KMS-11 (cell line): ENCODE measurements around the gene ANK3.

Experiments
- H2AFZ ChIP-seq: fragments of 200-600 bp; sonication (generic); 2 replicates; pipeline ENCODE4 v1.6.1; 2016; ENCODE audit warnings: antibody characterized with exemption, mixed run types, low read depth
- H3K27ac ChIP-seq: fragments of 200-600 bp; sonication (generic); 2 replicates; pipeline ENCODE4 v1.6.1; 2016; ENCODE audit warnings: mild to moderate bottlenecking, mixed run types
- H3K27me3 ChIP-seq: fragments of 200-600 bp; sonication (generic); 2 replicates; pipeline ENCODE4 v1.6.1; 2017; ENCODE audit warnings: mild to moderate bottlenecking, low read depth, mixed run types, moderate library complexity; ENCODE audit not compliant: insufficient read depth
- H3K36me3 ChIP-seq: fragments of 200-600 bp; sonication (generic); 2 replicates; pipeline ENCODE4 v1.6.1; 2017; ENCODE audit warnings: mild to moderate bottlenecking, mixed run types; ENCODE audit not compliant: insufficient read depth
- H3K4me1 ChIP-seq: fragments of 200-600 bp; sonication (generic); 2 replicates; pipeline ENCODE4 v1.6.1; 2016; ENCODE audit warnings: mild to moderate bottlenecking, low read depth, mixed run types; ENCODE audit not compliant: poor library complexity, severe bottlenecking
- H3K4me2 ChIP-seq: fragments of 200-600 bp; sonication (generic); 2 replicates; pipeline ENCODE4 v1.7.0; 2016; ENCODE audit warnings: mild to moderate bottlenecking, mixed run types
- H3K4me3 ChIP-seq: fragments of 200-600 bp; sonication (generic); IDR thresholded peaks from 2 replicates; pipeline ENCODE4 v1.6.1; 2017; ENCODE audit warnings: low read depth, low read length, mixed read lengths; ENCODE audit not compliant: insufficient read depth
- H3K79me2 ChIP-seq: fragments of 200-600 bp; sonication (generic); 2 replicates; pipeline ENCODE4 v1.6.1; 2016; ENCODE audit warnings: low read depth, mixed run types; ENCODE audit not compliant: insufficient read depth
- H3K9ac ChIP-seq: fragments of 200-600 bp; sonication (generic); 2 replicates; pipeline ENCODE4 v1.6.1; 2016; ENCODE audit warnings: mild to moderate bottlenecking, mixed run types
- H4K20me1 ChIP-seq: fragments of 200-600 bp; sonication (generic); 2 replicates; pipeline ENCODE4 v1.6.1; 2016; ENCODE audit warnings: mild to moderate bottlenecking, mixed run types; ENCODE audit not compliant: insufficient read depth
- CTCF ChIP-seq: fragments of 200-600 bp; sonication (generic); conservative IDR thresholded peaks from 2 replicates; pipeline ENCODE4 v1.6.1; 2017; ENCODE audit warnings: low read depth, mild to moderate bottlenecking, antibody characterized with exemption, low read length, moderate library complexity, mixed read lengths

Gene ANK3

DNA sequence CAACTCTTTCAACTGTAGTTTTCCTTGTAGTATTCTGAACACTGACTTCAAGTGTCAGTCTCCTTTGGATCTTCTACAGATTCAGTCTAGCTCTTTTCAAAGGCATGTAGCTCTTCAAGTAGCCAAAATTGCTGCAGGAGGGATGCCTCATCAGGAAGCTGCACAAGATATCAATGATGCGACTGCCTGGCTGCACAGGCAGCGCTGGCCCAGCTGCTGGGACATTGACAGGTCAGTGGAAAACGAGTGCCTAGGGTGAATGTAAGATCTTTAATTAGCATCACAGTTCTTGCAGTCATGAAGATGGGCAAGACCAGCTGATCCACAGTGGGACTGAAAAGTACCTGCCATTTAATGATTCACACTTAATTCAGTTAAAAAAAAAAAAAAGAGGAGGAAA lies 167.6 kb downstream of the ANK3 start:
- Histone ChIP-seq H3K9ac (no peak overlapping the region), H2AFZ (no peak overlapping the region), H3K27ac (no peak overlapping the region), H3K4me2 (no peak overlapping the region), H4K20me1 (no peaks in the 10 kb centered on the region), H3K27me3 (no peaks in the 10 kb centered on the region), H3K4me3 (no peak overlapping the region), H3K79me2 (peaks cover 7% of the 10 kb centered on the region; the same call in 1 of the 2 replicates), H3K4me1 (no peaks in the 10 kb centered on the region), H3K36me3 (0 out of 2 replicates have a peak, but pooled peaks cover 6% of the 10 kb centered on the region)
- no peak for TF ChIP-seq CTCF

GRCh38 chr10:60212195-60212594 lies 177.5 kb downstream of the ANK3 start:
- peaks cover 17% of the 10 kb centered on the region; the same call in 1 of the 2 replicates for H3K36me3 ChIP-seq
- no peak overlapping the region for H3K27ac ChIP-seq
- H3K79me2 ChIP-seq, result no peaks in the 10 kb centered on the region
- H3K4me2 ChIP-seq, result no peak overlapping the region
- no peaks in the 10 kb centered on the region for H3K4me1 ChIP-seq
- no peak for TF ChIP-seq CTCF
- 0 out of 2 replicates have a peak, but pooled peaks cover 3% of the 10 kb centered on the region for H4K20me1 ChIP-seq
- H3K4me3 ChIP-seq, result no peak overlapping the region
- H3K27me3 ChIP-seq, result no peaks in the 10 kb centered on the region
- no peak overlapping the region for H2AFZ ChIP-seq
- no peak overlapping the region for H3K9ac ChIP-seq

- Histone ChIP-seq H4K20me1 (0 out of 2 replicates have a peak, but pooled peaks cover 3% of the 10 kb centered on the region), H3K4me1 (no peaks in the 10 kb centered on the region), H3K27me3 (no peaks in the 10 kb centered on the region), H3K4me3 (no peak overlapping the region), H3K36me3 (peaks cover 17% of the 10 kb centered on the region; the same call in 1 of the 2 replicates), H2AFZ (no peak overlapping the region), H3K4me2 (no peak overlapping the region), H3K79me2 (no peaks in the 10 kb centered on the region), H3K27ac (no peak overlapping the region), H3K9ac (no peak overlapping the region)
- no peak for TF ChIP-seq CTCF
Measured at GRCh38 chr10:60209874-60210570, 179.7 kb downstream of the ANK3 start.

DNA sequence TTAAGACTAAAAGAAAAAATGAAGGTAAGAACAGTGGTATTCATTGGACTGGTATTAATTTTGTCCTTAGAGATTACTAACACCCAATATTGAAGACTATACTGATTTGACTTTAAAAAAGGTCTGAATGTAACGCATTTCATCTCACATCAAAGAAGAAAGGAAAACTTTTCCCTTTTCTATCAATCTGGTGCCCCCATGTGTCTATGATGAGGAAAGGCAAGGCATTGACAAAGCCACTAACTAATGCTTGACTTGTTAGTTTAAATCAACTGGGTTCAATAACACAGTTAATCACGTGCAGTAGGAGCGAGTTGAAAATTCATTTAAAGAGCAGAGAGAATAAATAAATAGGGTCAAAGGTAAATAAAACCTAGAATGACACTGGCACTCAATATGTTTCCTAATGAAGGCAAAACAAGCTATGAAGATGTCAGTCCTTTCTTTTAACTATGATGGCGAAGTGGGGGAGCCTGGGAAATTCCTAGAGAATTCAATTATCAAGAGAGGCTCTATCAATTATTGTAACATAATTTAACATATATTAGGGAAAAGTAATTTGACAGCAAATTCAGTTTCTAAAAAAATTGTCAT lies 180.9 kb downstream of the ANK3 start:
- no peaks in the 10 kb centered on the region for H3K27me3 ChIP-seq
- no peaks in the 10 kb centered on the region for H3K4me1 ChIP-seq
- H3K79me2 ChIP-seq, result peaks cover 4% of the 10 kb centered on the region; the same call in 1 of the 2 replicates
- no peak overlapping the region for H3K27ac ChIP-seq
- H2AFZ ChIP-seq, result no peak overlapping the region
- H3K36me3 ChIP-seq, result peaks cover 17% of the 10 kb centered on the region; the same call in 1 of the 2 replicates
- H3K4me2 ChIP-seq, result no peak overlapping the region
- no peak overlapping the region for H3K4me3 ChIP-seq
- peak; percentile 50 for TF ChIP-seq CTCF
- H4K20me1 ChIP-seq, result 0 out of 2 replicates have a peak, but pooled peaks cover 3% of the 10 kb centered on the region
- H3K9ac ChIP-seq, result no peak overlapping the region
